Neural cell (in vitro differentiated cells): ENCODE results near the gene RAPGEF4. TPM values are rescaled to one million over a fixed set of nuclear protein-coding genes. Genes with fewer than 3 reads are reported as not detected.

Experiments
- H2AFZ ChIP-seq: fragments of 200-600, 300-800 bp; sonication (generic), shearing (Covaris generic); 2 replicates; pipeline ENCODE4 v1.6.0; 2014; ENCODE audit warnings: low read depth, mild to moderate bottlenecking, antibody characterized with exemption, low read length, moderate library complexity
- H3F3A ChIP-seq: fragments of 200-600 bp; shearing (Covaris generic); 2 replicates; pipeline ENCODE4 v1.6.1; 2016; ENCODE audit warnings: mild to moderate bottlenecking, moderate library complexity, mixed read lengths, antibody characterized with exemption, low read length; ENCODE audit not compliant: insufficient read depth, poor library complexity, severe bottlenecking
- H3K27ac ChIP-seq: fragments of 200-600, 300-800 bp; sonication (generic), shearing (Covaris generic); 2 replicates; pipeline ENCODE4 v1.5.1; 2014; ENCODE audit warnings: mild to moderate bottlenecking, low read length, moderate library complexity
- H3K27me3 ChIP-seq: fragments of 300-800, 200-600 bp; sonication (generic), shearing (Covaris generic); 2 replicates; pipeline ENCODE4 v1.6.0; 2014; ENCODE audit warnings: mild to moderate bottlenecking, low read depth, low read length, moderate library complexity; ENCODE audit not compliant: insufficient read depth
- H3K36me3 ChIP-seq: fragments of 300-800, 200-600 bp; sonication (generic), shearing (Covaris generic); 2 replicates; pipeline ENCODE4 v1.5.1; 2014; ENCODE audit warnings: mild to moderate bottlenecking, antibody characterized with exemption, low read length, moderate library complexity; ENCODE audit not compliant: insufficient read depth
- H3K4me2 ChIP-seq: fragments of 300-800, 200-600 bp; sonication (generic), shearing (Covaris generic); 2 replicates; pipeline ENCODE4 v1.6.0; 2014; ENCODE audit warnings: mild to moderate bottlenecking, low read length
- H3K4me3 ChIP-seq: fragments of 300-800, 200-600 bp; sonication (generic), shearing (Covaris generic); 2 replicates; pipeline ENCODE4 v1.5.1; 2014; ENCODE audit warnings: mild to moderate bottlenecking, low read length, moderate library complexity
- H3K79me2 ChIP-seq: fragments of 200-600 bp; shearing (Covaris generic); replicated peaks from 2 replicates; pipeline ENCODE4 v1.6.0; 2014; ENCODE audit warnings: mild to moderate bottlenecking, low read length, moderate library complexity; ENCODE audit not compliant: insufficient read depth
- H3K9ac ChIP-seq: fragments of 300-800, 200-600 bp; sonication (generic), shearing (Covaris generic); 2 replicates; pipeline ENCODE4 v1.6.1; 2016; ENCODE audit warnings: mild to moderate bottlenecking, low read length, mixed read lengths
- H3K9me2 ChIP-seq: fragments of 200-600 bp; shearing (Covaris generic); 2 replicates; pipeline ENCODE4 v1.6.1; 2016; ENCODE audit warnings: mild to moderate bottlenecking, low read length, mixed read lengths; ENCODE audit not compliant: insufficient read depth
- H3K9me3 ChIP-seq: fragments of 200-600, 300-800 bp; sonication (generic), shearing (Covaris generic); 2 replicates; pipeline ENCODE4 v1.6.1; 2016; ENCODE audit warnings: mild to moderate bottlenecking, mixed run types, low read length, moderate library complexity, mixed read lengths
- H4K20me1 ChIP-seq: fragments of 200-600 bp; shearing (Covaris generic); 2 replicates; pipeline ENCODE4 v1.6.1; 2016; ENCODE audit warnings: mild to moderate bottlenecking, mixed run types; ENCODE audit not compliant: insufficient read depth
- CTCF ChIP-seq: fragments of 450-650 bp; IDR thresholded peaks from 2 replicates; pipeline ENCODE4 v1.5.1; 2014; ENCODE audit warnings: antibody characterized with exemption, mild to moderate bottlenecking, moderate library complexity; ENCODE audit not compliant: poor library complexity, severe bottlenecking
- EP300 ChIP-seq: fragments of 450-650 bp; conservative IDR thresholded peaks from 2 replicates; pipeline ENCODE4 v1.6.1; 2014; ENCODE audit warnings: antibody characterized with exemption, mild to moderate bottlenecking, moderate library complexity; ENCODE audit not compliant: poor library complexity, severe bottlenecking
- EZH2 ChIP-seq: fragments of 200-600, 300-800 bp; shearing (Covaris generic), sonication (generic); IDR thresholded peaks from 2 replicates; pipeline ENCODE4 v1.6.1; 2014; ENCODE audit warnings: antibody characterized with exemption, low read length, borderline replicate concordance, mild to moderate bottlenecking; ENCODE audit not compliant: insufficient read depth, poor library complexity, severe bottlenecking
- MXI1 ChIP-seq: fragments of 450-650 bp; conservative IDR thresholded peaks from 2 replicates; pipeline ENCODE4 v1.6.1; 2014; ENCODE audit warnings: antibody characterized with exemption, mild to moderate bottlenecking; ENCODE audit not compliant: poor library complexity, severe bottlenecking
- POLR2AphosphoS5 ChIP-seq: IDR thresholded peaks from 2 replicates; pipeline ENCODE4 v1.6.1; 2012
- RAD21 ChIP-seq: fragments of 450-650 bp; conservative IDR thresholded peaks from 2 replicates; pipeline ENCODE4 v1.6.1; 2014; ENCODE audit warnings: antibody characterized with exemption, mild to moderate bottlenecking, moderate library complexity
- SMC3 ChIP-seq: fragments of 450-650 bp; conservative IDR thresholded peaks from 2 replicates; pipeline ENCODE4 v1.6.1; 2014; ENCODE audit warnings: antibody characterized with exemption, mild to moderate bottlenecking, moderate library complexity; ENCODE audit not compliant: poor library complexity
- TAF1 ChIP-seq: IDR thresholded peaks from 2 replicates; pipeline ENCODE4 v1.6.1; 2012; ENCODE audit warnings: low read depth
- polyA plus RNA-seq: library from polyadenylated mRNA; depleted of rRNA; stranded (reverse); fragments of >200 nt; gene quantifications from 2 replicates; pipeline ENCODE4 v1.2.3, GENCODE V29; 2014
- TF ChIP-seq, protein P1 (sequence below): IDR thresholded peaks from 2 replicates; pipeline ENCODE4 v1.6.1; 2012; ENCODE audit warnings: borderline replicate concordance

RAPGEF4 gene
- polyA plus RNA-seq, 1 donor from 2014 or later = 10.4 TPM

DNA sequence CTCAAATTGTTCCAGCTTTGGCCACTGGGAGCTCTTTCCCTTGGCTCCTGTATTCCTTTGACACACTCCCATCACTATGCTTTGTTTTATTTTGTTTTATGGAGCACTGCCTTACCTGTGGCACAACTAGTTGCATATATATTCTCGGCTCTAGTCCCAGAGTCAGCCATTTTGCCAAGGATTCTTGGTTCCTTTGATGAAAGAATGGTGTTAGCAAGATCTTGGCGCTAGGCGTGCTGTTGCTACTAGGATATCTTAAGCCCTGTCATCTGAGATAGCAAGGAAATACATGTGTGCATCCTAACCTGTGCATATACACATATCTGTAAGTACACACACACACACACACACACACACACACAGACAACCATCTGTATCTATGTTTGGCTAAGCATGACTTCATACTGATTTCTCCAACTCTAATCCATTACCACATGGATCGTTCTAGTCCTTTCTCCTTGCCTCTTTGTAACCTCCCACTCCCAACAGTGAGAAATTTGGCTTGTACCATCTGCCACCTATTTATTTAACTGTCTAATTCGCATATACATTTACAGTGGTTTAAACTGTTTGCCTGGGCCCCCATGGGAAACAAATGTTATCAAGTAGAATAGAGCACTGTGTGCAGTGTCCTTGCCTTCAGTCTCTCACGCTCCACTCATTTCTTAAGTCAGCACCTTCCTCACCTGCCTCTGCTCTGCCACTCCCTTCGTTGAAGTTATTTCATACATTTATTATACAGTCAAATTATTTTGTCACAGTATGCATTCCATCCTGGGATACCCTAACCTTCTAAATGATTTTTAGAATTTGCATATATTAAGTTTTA is 202.5 kb downstream of the RAPGEF4 start:
- no peak overlapping the region for H2AFZ ChIP-seq
- H3K4me2 ChIP-seq = no peak overlapping the region
- no peaks in the 10 kb centered on the region for H3K79me2 ChIP-seq
- no peaks in the 10 kb centered on the region for H3K36me3 ChIP-seq
- H3K27ac ChIP-seq = no peak overlapping the region
- no peaks in the 10 kb centered on the region for H3K27me3 ChIP-seq
- no peaks in the 10 kb centered on the region for H3F3A ChIP-seq
- H3K9ac ChIP-seq = no peak overlapping the region
- TF ChIP-seq CTCF (no peak), MXI1 (no peak), TAF1 (no peak), RAD21 (no peak), POLR2AphosphoS5 (no peak), EZH2 (no peak), EP300 (no peak), SMC3 (no peak)
- TF ChIP-seq, protein P1, sequence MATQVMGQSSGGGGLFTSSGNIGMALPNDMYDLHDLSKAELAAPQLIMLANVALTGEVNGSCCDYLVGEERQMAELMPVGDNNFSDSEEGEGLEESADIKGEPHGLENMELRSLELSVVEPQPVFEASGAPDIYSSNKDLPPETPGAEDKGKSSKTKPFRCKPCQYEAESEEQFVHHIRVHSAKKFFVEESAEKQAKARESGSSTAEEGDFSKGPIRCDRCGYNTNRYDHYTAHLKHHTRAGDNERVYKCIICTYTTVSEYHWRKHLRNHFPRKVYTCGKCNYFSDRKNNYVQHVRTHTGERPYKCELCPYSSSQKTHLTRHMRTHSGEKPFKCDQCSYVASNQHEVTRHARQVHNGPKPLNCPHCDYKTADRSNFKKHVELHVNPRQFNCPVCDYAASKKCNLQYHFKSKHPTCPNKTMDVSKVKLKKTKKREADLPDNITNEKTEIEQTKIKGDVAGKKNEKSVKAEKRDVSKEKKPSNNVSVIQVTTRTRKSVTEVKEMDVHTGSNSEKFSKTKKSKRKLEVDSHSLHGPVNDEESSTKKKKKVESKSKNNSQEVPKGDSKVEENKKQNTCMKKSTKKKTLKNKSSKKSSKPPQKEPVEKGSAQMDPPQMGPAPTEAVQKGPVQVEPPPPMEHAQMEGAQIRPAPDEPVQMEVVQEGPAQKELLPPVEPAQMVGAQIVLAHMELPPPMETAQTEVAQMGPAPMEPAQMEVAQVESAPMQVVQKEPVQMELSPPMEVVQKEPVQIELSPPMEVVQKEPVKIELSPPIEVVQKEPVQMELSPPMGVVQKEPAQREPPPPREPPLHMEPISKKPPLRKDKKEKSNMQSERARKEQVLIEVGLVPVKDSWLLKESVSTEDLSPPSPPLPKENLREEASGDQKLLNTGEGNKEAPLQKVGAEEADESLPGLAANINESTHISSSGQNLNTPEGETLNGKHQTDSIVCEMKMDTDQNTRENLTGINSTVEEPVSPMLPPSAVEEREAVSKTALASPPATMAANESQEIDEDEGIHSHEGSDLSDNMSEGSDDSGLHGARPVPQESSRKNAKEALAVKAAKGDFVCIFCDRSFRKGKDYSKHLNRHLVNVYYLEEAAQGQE = no peak
- H4K20me1 ChIP-seq = no peaks in the 10 kb centered on the region
- H3K9me3 ChIP-seq = peaks cover 6% of the 10 kb centered on the region
- H3K9me2 ChIP-seq = no peaks in the 10 kb centered on the region
- H3K4me3 ChIP-seq = no peak overlapping the region

DNA sequence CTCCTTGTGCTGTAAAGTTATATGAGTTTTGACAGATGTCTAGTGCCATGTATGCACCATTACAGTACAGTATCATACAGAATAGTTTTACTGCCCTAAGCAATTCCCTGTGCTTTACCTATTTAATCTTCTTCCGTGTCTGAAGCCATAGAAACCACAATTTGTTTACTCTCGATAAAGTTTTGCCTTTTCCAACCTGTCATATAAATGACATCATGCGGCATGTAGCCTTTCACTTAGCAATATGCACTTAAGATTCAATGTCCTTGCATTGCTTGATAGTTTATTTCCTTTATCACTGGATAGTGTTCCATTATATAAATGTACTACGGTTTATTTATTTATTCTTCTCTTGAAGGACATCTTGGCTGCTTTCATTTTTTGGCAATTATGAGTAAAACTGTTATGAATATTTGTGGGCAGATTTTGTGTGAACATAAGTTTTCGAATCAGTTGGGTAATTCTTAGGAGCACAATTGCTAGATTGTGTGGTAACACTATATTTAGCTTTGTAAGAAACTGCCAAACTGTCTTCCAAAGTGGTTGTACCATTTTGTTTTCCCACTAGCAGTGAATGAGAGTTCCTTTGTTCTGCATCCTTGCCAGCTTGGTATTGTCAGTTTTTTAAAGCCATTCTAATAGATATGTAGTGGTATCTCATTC is 203.2 kb downstream of the RAPGEF4 start:
- TF ChIP-seq RAD21 = no peak
- H3K79me2 ChIP-seq = no peaks in the 10 kb centered on the region
- no peak overlapping the region for H3K4me3 ChIP-seq
- no peaks in the 10 kb centered on the region for H4K20me1 ChIP-seq
- H3F3A ChIP-seq = no peaks in the 10 kb centered on the region
- no peak overlapping the region for H3K27ac ChIP-seq
- no peaks in the 10 kb centered on the region for H3K9me2 ChIP-seq
- H3K9me3 ChIP-seq = peaks cover 6% of the 10 kb centered on the region
- no peaks in the 10 kb centered on the region for H3K27me3 ChIP-seq
- H3K4me2 ChIP-seq = no peak overlapping the region
- H2AFZ ChIP-seq = no peak overlapping the region
- H3K36me3 ChIP-seq = no peaks in the 10 kb centered on the region
- H3K9ac ChIP-seq = no peak overlapping the region
